Right atrium auricular region (tissue), 2 donors: ENCODE results near the gene FMNL1. TPM values are rescaled to one million over a fixed set of nuclear protein-coding genes. Genes with fewer than 3 reads are reported as not detected.

ENCODE experiments used
- DNase-seq: peaks from one replicate; pipeline ENCODE4 v3.0.0-alpha.2; 2019; ENCODE audit warnings: low spot score
- H3K27ac ChIP-seq, 2 donors: fragments of 200-600 bp; sonication (generic); 1 replicate in 1 of 2; 2 replicates in 1 of 2; pipeline ENCODE4 v1.5.1; 2016 to 2019
- H3K27me3 ChIP-seq, 2 donors: fragments of 200-600 bp; sonication (generic); one replicate each; pipeline versions ENCODE4 v1.5.1 to v1.6.0; 2017 to 2019
- H3K36me3 ChIP-seq: fragments of 200-600 bp; sonication (generic); one replicate; pipeline ENCODE4 v1.5.1; 2016
- H3K4me1 ChIP-seq, 2 donors: fragments of 200-600 bp; sonication (generic); one replicate each; pipeline versions ENCODE4 v1.5.1 to v1.6.0; 2017 to 2019
- H3K4me3 ChIP-seq, 2 donors: fragments of 200-600 bp; sonication (generic); 1 replicate in 1 of 2; 2 replicates in 1 of 2; pipeline ENCODE4 v1.5.1; 2017 to 2019; ENCODE audit warnings: mild to moderate bottlenecking in 1 of 2, moderate library complexity in 1 of 2
- H3K9me3 ChIP-seq, 2 donors: fragments of 200-600 bp; sonication (generic); one replicate each; pipeline ENCODE4 v1.5.1; 2019
- CTCF ChIP-seq, 2 donors: fragments of 200-600 bp; sonication (generic); IDR thresholded peaks; one replicate each; pipeline ENCODE4 v1.5.1; 2019; ENCODE audit warnings: antibody characterized with exemption in 2 of 2
- total RNA-seq, 2 donors: library from RNA; depleted of rRNA; stranded (reverse); fragments of >200 nt; gene quantifications; one replicate each; pipeline ENCODE4 v1.1.0, GENCODE V29; 2016

Gene FMNL1
- total RNA-seq, 2 donors from 2014 or later, result 7.6 to 13.6 TPM

GRCh38 chr17:45255358-45255757 is 33.7 kb downstream of the FMNL1 start:
- Histone ChIP-seq H3K27ac (no peak overlapping the region), H3K4me1 (peaks cover 0 to 1% of the 10 kb centered on the region in 2 donors), H3K27me3 (no peaks in the 10 kb centered on the region), H3K4me3 (no peak overlapping the region), H3K36me3 (no peaks in the 10 kb centered on the region), H3K9me3 (no peaks in the 10 kb centered on the region)
- TF ChIP-seq CTCF (IDR thresholded peaks at IDR 0.05), result no peak
- no peak for DNase-seq

GRCh38 chr17:45256114-45256966 is 34.7 kb downstream of the FMNL1 start:
- Histone ChIP-seq H3K27ac (no peak overlapping the region), H3K36me3 (no peaks in the 10 kb centered on the region), H3K4me1 (peaks cover 0 to 11% of the 10 kb centered on the region in 2 donors), H3K4me3 (no peak overlapping the region), H3K27me3 (no peaks in the 10 kb centered on the region), H3K9me3 (no peaks in the 10 kb centered on the region)
- TF ChIP-seq CTCF (IDR thresholded peaks at IDR 0.05), result no peak
- no peak for DNase-seq

GRCh38 chr17:45257115-45257514 is 35.4 kb downstream of the FMNL1 start:
- Histone ChIP-seq H3K27me3 (no peaks in the 10 kb centered on the region), H3K4me1 (peaks cover 0 to 19% of the 10 kb centered on the region in 2 donors), H3K4me3 (no peak overlapping the region), H3K27ac (no peak overlapping the region), H3K9me3 (no peaks in the 10 kb centered on the region), H3K36me3 (no peaks in the 10 kb centered on the region)
- DNase-seq, result no peak
- no peak for TF ChIP-seq CTCF (IDR thresholded peaks at IDR 0.05)

GRCh38 chr17:45258981-45259380 is 37.3 kb downstream of the FMNL1 start:
- H3K4me1 ChIP-seq, result peaks cover 0 to 38% of the 10 kb centered on the region in 2 donors
- H3K36me3 ChIP-seq, result peaks cover 8% of the 10 kb centered on the region
- no peak overlapping the region for H3K4me3 ChIP-seq
- no peak for DNase-seq
- H3K9me3 ChIP-seq, result no peaks in the 10 kb centered on the region
- no peak overlapping the region for H3K27ac ChIP-seq
- no peaks in the 10 kb centered on the region for H3K27me3 ChIP-seq
- TF ChIP-seq CTCF (IDR thresholded peaks at IDR 0.05), result no peak

GRCh38 chr17:45260204-45260783 is 38.6 kb downstream of the FMNL1 start:
- peak overlapping the region; percentile 45 to 61 for H3K27ac ChIP-seq
- H3K4me1 ChIP-seq, result peaks cover 0 to 39% of the 10 kb centered on the region in 2 donors
- H3K27me3 ChIP-seq, result no peaks in the 10 kb centered on the region
- H3K4me3 ChIP-seq, result no peak overlapping the region
- peaks cover 21% of the 10 kb centered on the region for H3K36me3 ChIP-seq
- no peaks in the 10 kb centered on the region for H3K9me3 ChIP-seq
- DNase-seq, result no peak
- no peak for TF ChIP-seq CTCF (IDR thresholded peaks at IDR 0.05)
